GM20000 (cell line): ENCODE results near the gene SLAMF6.
"Not testable (repeated sequence)": the region's sequence is repeated elsewhere in the genome, so short reads cannot be mapped to it uniquely, and the experiment has no call there.

Source experiments
- DNase-seq: peaks from one replicate; pipeline ENCODE4 v3.0.0; 2012; ENCODE audit warnings: low spot score
- TF ChIP-seq, protein P1 (sequence below): IDR thresholded peaks from 2 replicates; pipeline ENCODE4 v1.5.1; 2012; ENCODE audit warnings: mild to moderate bottlenecking, control low read depth; ENCODE audit errors: extremely low read depth, missing control alignments

The SLAMF6 gene

DNA sequence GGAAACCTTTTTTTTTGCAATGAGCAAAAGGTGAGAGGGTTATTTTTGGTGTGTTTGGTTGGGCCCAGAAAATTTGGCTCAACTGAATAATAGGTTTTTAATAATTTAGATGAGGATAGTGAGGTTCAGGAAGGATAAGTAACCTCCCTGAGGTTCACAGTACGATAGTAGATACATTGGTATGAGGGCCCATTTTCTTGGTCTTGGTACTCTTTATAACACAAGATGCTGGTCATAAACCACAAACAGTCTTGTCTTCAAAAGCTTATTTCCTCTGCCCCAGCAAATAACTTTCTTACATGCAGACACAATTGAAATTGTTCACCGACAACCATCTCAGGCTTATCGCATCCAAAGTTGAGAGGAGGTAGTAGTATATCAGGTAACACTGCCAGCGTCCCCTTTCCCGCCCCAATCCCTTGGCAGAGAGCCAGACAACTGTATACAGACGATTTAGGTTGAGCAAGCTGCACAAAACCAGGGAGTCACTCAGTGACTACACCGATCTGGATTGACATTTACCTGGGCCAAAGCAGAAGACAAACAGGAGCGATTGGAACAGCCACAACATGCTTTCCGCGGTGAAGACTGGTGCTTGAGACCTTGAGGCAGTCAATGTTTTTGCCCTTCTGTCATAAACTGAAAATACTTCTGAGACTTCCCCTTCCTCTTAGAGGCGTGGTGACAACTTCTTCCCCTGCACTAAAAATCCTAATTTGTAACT is at the start of gene SLAMF6:
TSS of gene SLAMF6 (minus strand) at position 634 of the 724 bp plus-strand sequence. CDS start at position 571, 63 bp downstream.
- TF ChIP-seq, protein P1, sequence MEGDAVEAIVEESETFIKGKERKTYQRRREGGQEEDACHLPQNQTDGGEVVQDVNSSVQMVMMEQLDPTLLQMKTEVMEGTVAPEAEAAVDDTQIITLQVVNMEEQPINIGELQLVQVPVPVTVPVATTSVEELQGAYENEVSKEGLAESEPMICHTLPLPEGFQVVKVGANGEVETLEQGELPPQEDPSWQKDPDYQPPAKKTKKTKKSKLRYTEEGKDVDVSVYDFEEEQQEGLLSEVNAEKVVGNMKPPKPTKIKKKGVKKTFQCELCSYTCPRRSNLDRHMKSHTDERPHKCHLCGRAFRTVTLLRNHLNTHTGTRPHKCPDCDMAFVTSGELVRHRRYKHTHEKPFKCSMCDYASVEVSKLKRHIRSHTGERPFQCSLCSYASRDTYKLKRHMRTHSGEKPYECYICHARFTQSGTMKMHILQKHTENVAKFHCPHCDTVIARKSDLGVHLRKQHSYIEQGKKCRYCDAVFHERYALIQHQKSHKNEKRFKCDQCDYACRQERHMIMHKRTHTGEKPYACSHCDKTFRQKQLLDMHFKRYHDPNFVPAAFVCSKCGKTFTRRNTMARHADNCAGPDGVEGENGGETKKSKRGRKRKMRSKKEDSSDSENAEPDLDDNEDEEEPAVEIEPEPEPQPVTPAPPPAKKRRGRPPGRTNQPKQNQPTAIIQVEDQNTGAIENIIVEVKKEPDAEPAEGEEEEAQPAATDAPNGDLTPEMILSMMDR = no peak
- peak; percentile 50 for DNase-seq

DNA sequence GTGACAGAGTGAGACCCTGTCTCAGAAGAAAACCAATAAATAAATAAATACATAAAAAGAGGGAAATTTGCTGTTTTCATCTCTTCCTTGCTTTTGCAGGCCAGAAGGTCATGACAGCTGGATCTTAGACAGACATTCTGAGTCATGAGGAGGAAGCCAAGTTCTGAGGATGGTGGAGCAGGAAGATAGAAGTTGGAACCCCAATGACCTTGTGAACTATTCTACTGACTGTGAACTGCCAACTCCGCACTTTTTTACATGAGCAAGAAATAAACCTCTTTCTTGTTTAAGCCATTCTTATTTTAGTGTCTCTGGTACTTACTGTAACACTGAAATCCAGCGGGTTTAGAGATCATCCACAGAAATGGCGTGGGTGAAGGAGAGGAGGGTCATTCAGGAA is 47.8 kb upstream of the SLAMF6 start:
- DNase-seq = no peak

GRCh38 chr1:160569806-160570205 is 46.8 kb upstream of the SLAMF6 start:
- DNase-seq = no peak

More for the DNA sequence above, 47.8 kb upstream of the SLAMF6 start:
- TF ChIP-seq, protein P1 = no peak

GRCh38 chr1:160567858-160568682 is 45.0 kb upstream of the SLAMF6 start:
- peak; percentile 34 for DNase-seq
- TF ChIP-seq, protein P1 = no peak

More at GRCh38 chr1:160569806-160570205, 46.8 kb upstream of the SLAMF6 start:
- TF ChIP-seq, protein P1 = no peak

GRCh38 chr1:160567341-160567740 is 44.3 kb upstream of the SLAMF6 start:
- TF ChIP-seq, protein P1 = no peak
- DNase-seq = no peak

GRCh38 chr1:160565564-160565963 is 42.5 kb upstream of the SLAMF6 start:
- TF ChIP-seq, protein P1 = no peak
- no peak for DNase-seq

DNA sequence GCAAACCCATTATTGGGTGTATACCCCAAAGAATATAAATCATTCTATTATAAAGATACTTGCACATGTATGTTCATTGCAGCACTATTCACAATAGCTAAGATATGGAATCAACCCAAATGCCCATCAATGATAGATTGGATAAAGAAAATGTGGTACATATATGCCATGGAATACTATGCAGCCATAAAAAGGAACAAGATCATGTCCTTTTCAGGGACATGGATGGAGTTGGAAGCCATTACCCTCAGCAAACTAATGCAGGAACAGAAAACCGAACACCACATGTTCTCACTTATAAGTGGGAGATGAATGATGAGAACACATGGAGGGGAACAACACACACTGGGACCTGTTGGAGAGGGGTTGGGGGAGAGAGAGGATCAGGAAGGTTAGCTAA is 40.2 kb upstream of the SLAMF6 start:
- not testable (repeated sequence) for DNase-seq

DNA sequence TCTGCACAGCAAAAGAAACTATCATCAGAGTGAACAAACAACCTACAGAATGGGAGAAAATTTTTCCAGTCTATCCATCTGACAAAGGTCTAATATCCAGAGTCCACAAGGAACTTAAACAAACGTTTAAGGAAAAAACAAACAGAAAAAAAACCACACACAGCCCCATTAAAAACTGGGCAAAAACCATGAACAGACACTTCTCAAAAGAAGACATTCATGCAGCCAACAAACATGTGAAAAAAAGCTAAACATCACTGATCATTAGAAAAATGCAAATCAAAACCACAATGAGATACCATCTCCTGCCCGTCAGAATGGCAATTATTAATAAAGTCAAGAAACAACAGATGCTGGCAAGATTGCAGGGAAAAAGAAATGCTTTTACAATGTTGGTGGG is 39.7 kb upstream of the SLAMF6 start:
- DNase-seq = not testable (repeated sequence)
